Stimulated activated CD4-positive, alpha-beta T cell treated with anti-CD3 and anti-CD28 coated beads, Interleukin-4, amount 100 ng/mL, for 1 hour (primary cell): ENCODE results near the gene GALNTL6.

Experiments
- DNase-seq: peaks from one replicate; pipeline ENCODE4 v3.0.0-alpha.2; 2020

GALNTL6 gene

DNA sequence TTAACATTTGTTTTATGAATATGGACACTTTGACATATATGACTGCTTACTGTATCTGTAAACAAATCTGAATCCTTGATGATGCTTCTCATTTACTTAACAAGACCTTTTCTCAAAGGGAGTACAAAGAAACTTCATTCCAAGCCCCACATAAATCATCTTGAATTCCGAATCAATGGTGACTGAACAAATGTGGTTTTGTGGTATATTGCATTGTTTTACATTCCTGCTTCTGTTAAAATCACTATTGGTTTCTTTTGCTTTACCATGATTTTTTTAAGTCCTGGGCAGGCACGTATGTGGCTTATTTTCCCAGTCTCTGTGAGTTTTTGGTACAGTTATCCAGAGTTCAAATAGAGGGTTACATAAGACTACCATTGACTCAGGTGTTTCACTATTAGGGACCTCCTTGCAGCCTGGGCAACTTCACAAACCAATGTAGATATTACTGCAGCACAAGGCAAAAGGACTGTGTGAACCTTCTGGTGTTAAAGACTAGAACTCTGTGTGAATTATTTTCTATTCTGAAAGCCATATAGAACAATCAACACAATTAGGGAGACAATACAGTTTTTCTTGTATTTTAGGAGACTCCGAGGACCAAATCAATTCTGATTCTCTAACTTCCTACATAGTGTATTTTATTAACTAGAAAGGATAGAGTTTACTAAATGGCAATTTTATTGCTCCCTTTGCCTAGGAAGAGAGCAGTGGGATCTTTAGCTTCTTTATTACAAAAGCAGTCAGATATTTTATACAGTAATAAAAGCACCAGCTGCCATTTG, 196.4 kb downstream of the GALNTL6 start:
- no peak for DNase-seq

DNA sequence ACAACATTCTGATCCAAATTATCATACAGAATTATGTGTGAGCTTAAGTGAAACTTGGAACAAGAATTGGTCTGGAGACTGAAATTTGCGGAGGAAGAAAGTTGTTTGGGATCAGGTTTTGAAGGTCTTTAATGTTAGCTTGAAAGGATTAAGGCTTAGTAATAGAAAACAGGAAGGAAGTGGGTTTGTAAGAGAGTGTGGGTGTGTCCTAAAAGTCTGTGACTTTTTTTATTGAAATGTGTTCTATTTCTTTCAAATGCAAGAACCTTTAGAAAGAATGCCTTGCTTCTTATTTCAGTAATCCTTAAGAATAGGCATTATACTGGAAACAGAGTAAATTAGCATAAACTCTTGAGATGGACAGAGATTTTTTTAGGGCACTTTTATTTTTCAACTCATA, 198.0 kb downstream of the GALNTL6 start:
- no peak for DNase-seq

DNA sequence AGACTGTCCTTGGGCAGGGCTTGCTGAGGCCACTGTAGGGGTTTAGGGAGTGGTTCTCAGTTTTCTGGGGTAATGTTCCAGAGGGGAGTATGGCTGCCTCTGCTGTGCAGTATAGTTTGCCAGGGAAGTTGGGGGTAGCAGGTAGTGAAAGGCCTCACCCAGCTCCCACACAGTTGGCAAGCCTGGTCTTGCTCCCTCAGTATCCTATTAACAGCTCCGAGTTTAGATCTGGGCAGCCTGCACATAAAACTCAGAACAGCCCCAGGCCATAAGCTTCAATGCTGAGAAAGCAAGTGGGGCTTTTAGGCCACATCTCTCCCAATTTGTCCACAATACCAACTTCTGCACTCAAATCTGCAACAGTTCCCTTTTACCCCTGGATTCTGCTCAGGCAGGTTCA, 205.2 kb downstream of the GALNTL6 start:
- no peak for DNase-seq

DNA sequence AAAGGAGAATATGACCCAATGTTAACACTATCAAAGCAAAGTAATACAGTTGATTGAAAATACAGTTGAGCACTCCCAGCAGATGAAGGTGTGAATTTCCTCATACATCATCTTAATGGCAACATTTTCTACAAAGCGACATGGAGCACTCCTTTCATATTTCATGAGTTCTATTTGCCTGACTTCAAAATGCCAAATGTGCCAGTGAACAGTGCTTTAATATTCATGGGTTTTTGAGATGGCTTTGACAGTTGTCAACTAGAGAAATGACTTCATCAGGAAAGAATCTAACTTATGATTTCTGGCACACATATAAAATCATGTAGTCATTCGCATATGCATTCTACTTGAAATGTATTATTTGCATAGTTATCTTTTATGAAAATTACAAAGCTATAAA, 222.4 kb downstream of the GALNTL6 start:
- DNase-seq, result no peak

DNA sequence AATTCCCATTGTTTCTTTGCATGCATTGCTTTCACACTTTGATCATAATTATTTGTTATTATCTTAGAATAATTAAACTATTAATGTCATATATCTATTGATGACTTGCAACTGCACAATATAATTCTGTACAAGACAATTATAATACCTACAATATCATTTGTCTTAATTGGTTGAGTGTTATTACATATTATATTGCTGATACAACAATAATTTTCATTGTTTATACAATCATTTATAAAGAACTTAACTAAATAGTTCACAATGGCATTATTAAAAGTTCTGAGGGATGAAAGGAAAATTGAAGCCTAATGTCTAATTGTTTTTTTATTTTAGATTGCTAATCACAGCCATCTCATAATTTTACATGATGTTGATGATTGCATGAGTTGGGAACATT, 227.6 kb downstream of the GALNTL6 start:
- DNase-seq, result no peak

DNA sequence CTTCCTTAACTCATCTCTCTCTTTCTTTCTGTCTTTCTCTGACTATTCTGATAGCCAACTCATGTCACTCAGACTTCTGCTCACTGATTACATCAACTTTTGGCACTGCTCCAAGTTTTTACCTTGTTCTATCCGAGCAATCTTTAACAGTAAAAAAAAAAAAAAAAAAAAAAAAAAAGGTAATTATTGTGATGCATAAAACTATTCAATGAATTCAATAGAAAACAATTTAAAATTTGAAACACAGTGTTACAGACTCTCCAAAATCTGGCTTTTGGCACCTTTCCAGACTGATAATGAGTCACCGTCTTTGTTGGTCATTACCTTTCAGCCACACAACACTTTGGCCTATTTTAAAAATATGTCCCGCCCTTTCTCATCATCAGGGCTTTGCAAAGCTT, 229.5 kb downstream of the GALNTL6 start:
- no peak for DNase-seq

DNA sequence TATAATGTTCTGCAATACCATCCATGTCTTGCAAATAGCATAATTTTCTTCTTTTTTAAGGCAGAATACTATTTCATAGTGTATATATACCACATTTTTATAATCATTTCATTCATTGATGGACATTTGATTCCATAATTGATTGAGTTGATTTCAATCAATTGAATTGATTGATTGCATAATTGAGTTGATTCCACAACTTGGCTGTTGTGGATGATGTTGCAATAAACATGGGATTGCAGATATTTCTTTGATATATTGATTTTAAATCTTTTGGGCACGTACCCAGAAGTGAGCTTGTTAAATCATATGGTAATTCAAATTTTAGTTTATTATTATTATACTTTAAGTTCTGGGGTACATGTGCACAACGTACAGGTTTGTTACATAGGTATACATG, 232.8 kb downstream of the GALNTL6 start:
- no peak for DNase-seq

DNA sequence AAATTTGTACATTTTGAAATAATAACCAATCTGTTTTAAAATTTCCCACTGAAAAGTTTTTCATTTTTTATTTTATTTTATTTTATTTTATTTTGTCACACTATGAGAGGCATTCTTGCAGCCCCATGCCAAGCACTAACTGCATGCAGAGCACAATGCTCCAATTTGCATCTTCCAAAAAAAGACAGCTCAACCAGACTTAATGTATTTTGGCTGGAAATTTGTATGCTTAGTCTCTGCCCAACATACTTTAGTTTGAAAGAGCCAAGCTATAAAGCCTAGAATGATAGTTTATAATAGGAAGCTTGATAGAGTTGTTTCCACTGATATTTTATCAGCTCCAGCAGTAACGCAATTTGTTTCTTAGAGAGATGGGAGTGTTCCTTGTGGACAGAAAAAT, 235.5 kb downstream of the GALNTL6 start:
- DNase-seq, result no peak

DNA sequence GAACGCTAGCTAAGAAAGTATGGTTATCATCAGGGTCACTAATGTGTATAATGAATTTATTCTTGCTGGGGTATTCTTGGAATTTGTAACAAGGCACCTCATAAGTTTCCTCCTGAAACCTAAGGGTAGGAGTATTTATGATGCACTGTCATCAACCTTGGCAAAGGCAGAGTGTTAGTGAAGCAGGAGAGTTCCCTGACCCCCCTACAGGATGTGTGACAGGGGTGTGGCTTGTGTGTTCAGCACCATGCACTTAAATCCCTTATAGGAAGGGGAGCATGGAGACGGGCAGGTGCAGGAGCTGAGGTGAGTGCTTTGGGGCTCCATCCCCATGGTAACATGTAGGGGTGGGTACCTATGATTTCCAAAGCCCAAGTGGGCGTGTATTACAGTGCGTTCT, 237.7 kb downstream of the GALNTL6 start:
- no peak for DNase-seq

DNA sequence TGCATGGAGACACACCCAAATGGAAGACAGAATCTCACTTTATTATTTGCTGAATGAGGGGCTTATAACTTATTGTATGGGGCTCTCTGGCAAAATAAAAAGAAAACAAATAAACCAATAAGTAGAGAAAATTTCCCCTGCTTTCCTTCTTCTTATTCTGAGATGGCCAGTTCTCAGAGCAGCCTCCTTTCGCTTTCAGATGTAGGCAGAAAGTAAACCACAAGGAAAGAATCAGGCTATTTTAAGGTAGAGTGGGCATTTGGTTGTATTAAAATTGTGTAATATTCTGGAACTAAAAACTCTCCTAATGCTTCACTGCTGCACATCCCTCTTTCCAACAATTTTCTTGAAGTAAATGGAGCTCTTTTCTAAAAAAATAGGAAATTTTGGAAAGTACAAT, 241.8 kb downstream of the GALNTL6 start:
- DNase-seq, result no peak

DNA sequence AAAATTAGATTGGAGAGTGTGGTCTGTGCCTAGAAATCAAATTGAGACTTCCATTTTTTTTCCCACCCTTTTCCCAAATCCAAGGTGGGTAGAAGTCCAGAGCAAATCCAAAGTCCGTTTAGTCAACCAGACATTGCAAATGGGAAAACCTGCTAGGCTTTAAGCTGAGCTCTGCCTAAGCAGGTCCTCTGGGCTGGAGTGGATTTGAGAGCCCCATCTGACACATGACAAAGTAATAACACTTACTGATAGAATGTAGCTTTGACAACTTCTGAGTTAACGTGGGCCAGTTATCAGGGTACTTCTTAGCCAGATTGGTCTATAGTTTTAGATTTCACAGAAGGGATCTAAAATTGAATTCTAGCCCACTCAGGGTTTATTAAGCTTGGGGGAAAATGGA, 242.3 kb downstream of the GALNTL6 start:
- DNase-seq, result no peak

DNA sequence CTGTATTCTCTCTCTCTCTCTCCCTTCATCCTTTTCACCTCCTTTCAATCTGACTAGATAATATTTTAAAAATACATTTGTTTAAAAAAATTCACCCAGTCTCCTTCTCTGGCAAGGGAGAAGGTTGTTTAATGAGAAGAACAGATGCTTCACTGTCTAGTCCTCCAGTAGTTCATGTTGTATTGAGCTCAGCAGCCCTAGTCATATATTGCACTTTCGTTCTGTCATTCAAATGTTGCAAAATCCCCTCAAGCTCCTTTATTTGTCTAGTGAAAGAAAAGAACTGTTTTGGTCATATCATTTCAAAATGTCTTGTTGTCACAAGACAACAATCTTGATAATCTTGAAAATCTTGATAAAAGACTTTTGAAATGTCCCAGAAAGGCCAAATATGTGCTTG, 248.0 kb downstream of the GALNTL6 start:
- no peak for DNase-seq

DNA sequence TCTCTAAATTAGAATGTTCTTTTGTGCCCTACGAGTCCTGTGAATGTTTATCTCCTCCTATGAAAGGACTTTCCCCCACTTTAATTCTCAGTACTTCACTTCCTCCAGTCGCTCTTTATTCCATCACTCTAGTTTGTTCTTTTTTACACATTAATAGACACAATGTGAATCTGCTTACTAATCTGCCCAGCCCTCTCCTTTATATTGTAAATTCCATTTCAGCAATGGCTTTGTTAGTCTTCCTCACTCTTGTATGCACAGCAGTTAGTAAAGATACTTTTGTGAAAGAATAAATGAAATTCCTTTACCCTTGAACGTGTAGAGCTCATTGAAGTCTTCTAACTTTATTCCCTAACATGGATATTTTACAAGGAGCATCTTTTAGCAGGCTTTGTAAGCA, 255.3 kb downstream of the GALNTL6 start:
- no peak for DNase-seq

DNA sequence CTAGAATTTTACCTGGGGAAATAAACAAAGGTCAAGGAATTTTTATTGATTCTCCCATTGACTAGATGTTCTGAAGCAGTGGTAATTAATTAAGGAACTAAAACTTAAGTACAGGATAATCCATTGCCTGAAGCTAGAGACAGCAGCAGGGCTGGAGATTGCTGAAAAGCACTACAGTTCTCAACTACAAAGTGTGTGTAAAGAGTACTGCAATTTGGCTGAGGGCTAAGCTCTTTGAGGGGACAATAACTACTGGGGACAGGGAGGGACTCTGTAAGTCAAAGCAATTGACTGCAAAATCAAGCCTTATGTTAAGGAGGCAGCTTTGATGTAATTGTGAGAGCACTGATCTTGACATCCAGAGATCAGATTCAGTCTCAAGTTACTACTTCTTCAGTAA, 260.4 kb downstream of the GALNTL6 start:
- no peak for DNase-seq

DNA sequence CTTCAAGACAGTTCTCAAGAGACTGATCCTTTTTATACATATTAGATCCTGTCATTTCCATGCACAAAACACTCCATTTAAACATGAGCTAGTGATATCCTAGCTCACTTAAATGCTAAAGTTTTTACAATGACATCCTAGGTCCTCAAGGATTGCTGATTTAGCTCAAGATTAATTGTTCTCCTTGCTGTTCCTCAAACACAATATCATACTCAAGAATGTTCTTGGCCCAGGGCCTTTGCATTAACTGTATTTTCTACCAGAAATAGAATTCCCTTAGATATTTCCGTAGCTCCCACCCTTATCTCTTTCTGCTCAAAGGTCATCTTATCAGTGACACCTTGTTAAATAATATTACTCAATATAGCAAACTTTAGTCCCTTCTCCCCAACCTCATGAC, 270.1 kb downstream of the GALNTL6 start:
- no peak for DNase-seq

DNA sequence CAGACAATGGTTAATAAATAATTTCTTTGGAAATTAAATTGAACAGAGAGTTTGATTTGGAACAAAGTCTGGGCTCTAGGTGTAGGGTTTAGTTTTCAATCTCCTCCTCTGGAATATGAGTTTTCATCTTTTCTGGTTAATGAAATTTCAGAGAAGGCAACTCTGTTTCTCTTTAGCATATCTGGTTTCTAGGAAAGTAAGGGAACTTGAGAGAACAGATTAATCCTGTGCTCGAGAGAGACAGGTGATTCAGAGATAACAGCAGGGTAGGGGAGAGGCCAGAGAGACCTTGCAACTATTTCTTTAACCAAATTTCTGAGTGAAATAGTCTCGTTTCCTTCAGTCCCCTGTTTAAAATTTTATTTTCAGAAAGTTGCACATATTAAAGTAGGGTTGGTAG, 275.4 kb downstream of the GALNTL6 start:
- no peak for DNase-seq

DNA sequence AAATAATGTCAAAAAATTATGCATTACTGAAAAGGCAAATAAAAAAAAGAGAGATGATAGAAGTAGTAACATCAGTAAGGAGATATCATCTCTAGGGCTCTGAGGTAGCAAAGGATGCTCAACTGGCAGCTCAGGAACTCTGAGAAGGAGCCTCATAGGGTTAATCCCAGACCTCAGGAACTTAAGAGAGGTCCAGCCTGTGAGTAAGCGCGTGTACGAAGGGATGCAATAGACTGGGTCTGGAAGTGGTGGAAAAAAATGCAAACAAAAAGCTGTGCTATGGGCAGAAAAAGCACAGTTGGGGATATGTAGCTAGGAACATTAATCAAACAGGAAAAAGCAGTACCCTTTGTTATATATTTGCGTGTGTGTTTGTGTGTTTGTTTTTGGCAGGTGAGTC, 282.0 kb downstream of the GALNTL6 start:
- DNase-seq, result no peak

DNA sequence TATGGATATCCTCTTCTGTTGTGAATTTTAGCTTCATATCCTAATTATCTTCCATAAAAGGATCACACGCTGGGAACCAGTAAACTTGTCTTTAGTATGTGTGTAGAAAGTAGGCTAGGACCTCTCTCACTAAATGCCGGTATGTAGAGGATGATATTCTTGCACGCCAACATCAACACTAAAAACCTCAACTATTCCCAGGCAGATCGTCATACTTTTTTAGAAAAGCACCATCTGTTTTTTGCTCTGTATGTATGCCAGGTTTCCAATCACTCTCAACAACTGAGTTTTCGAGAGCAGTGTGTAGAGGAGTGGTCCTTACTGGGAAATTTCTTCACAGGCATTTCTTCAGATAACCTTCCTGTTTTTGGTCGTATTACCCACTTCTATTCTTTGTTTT, 283.6 kb downstream of the GALNTL6 start:
- no peak for DNase-seq

DNA sequence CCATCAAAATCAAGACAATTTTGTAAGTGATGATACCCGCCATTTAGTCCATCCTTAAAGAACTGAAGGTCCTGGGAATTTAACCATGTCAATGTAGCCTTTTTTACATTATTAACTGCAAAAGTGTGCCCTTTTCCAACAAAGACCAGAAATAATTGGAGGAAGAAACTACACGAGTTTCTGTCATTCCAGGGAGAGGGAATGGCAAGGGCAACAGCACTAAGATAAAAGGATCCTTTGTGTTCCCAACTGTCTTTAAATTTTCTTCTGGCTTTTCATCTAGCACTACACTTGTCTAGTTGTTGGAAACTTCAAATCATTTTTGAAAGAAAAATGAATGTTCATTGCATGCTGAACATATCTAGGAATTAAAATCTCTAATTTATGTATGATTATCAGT, 286.2 kb downstream of the GALNTL6 start:
- no peak for DNase-seq

DNA sequence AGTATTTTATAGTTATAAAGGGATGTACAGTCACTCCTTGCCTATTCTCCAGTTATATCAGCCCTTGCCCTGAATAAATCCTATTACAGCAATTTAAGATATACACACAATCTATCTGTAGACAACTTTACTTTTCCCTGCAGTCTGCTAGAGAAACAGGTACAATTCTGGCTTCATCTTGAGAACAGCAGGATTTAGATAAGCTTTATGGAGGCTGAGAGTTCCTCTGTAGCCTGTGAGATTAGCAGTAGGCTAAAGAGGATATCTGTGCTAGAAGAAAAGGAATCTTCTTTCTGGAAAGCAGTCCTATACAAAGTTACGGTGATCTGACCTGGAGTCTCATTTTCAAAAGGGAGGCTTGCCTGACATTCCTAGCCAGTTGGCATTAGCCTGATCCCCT, 290.3 kb downstream of the GALNTL6 start:
- DNase-seq, result no peak

DNA sequence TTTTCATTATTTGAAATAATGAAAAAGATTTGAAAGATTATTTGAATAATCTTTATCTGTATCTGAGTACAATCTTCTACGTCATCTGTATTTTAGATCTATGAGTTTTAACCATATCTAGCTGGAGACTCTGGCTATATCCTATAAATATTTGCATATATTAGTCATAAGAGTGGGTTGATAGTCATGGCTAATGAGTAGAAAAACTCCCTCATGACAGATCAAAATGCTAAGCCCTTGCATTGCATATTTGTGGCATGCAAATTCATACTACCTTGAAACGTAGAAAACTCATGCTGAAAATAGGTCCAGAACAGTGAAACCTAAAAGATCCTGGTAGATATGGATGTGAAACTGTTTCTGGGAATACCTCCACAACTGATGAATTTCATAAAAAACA, 291.3 kb downstream of the GALNTL6 start:
- DNase-seq, result no peak

DNA sequence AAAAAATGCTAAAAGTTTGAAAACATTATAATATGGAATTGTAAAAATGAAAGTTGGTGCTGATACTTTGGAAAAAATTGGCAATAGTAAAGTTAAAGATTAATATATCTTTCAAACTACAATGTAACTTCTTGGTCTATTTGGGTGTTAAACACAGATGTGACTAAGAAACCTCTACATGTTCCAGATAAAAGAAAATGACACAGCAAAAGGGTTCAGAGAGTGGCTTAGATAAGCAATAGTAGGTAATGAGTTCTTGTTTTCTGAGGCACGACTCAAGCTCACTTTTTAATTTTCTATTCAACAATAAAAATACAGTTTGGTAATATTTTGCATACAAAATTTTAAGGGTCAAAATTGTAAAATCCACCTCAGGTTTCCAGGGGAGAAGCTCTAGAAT, 292.7 kb downstream of the GALNTL6 start:
- no peak for DNase-seq

DNA sequence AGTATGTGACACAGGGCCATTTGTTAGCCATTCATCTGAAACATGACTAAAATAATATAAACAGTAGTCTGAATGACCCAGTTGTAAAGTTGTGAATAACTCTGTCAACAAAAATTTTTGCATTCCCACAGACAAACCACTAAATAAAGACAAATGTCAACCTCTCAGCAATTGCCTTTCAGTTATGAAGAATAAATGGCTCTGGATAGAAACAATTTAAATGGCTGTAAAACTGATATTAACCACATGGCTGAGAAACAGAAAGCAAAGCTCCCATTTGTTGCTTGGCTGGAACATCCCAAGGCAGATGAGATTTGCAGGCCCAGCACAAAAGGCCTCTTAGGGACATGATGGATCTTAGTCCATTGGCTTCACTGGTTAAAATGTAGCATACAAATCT, 296.3 kb downstream of the GALNTL6 start:
- no peak for DNase-seq

DNA sequence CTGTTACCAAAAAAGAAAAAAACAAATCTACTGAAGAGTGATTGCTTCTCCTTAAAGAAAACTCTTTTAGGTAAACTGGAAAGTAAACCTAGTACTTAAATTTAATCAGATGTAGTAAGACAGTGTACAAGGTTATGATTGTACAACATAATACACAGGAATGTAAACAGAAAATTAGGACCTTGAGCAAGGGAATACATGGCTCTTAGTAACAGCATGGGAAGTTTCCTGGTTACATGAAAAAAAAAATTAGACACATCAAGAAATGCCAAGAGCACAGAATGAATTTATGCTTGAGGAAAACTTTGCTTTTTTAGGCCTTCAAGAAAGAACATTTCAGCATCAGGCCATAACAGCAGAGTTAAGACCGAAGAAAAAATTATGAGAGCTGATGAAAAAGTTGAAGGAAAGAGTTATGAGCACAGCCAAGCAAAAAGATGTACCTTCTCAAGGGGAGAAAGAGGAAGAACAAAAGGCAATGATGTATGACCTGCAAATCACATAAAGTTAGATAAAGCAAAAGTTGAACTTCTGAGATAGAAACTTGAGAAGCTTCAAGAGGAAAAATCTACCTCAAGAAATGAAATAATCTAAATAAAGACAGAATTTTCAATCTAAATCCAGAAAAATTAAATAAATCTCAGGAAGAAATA, 311.6 kb downstream of the GALNTL6 start:
- no peak for DNase-seq

DNA sequence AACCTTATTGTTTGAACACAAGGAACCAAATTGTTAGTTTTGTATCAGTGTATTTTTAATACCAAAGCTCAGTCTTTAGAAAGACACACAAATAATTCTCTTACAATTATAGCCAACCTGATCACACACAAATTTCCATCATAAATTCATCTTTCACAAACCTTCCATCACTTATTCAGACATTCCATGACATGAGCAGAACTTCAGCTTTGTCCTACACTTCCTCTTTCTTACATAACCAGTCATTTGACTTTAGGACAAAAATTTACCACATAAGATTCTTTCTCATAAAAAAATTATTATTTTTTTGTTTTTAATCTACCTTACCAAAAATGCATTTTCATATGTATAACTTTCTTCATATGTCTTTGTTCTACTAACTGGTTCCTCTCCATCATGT, 312.2 kb downstream of the GALNTL6 start:
- DNase-seq, result no peak
